Left ventricle myocardium inferior (tissue), 1 donor: ENCODE results near the gene FADD. TPM values are rescaled to one million over a fixed set of nuclear protein-coding genes. Genes with fewer than 3 reads are reported as not detected.

ENCODE experiments used
- DNase-seq: peaks from one replicate; pipeline ENCODE4 v3.0.0-alpha.2; 2020
- H3K27ac ChIP-seq: fragments of 200-600 bp; replicated peaks from 2 replicates; pipeline ENCODE4 v1.8.0; 2021
- H3K27me3 ChIP-seq: fragments of 200-600 bp; 2 replicates; pipeline ENCODE4 v1.8.0; 2021; ENCODE audit warnings: low read depth
- H3K36me3 ChIP-seq: fragments of 200-600 bp; 2 replicates; pipeline ENCODE4 v1.8.0; 2021
- H3K4me1 ChIP-seq: fragments of 200-600 bp; 2 replicates; pipeline ENCODE4 v1.8.0; 2021
- H3K4me3 ChIP-seq: fragments of 200-600 bp; 2 replicates; pipeline ENCODE4 v1.8.0; 2021; ENCODE audit warnings: mild to moderate bottlenecking, moderate library complexity
- H3K9me3 ChIP-seq: fragments of 200-600 bp; replicated peaks from 2 replicates; pipeline ENCODE4 v1.8.0; 2021
- intact Hi-C: fragments of 100-400 bp; cut with micrococcal nuclease; formaldehyde crosslinking; loops from one replicate; pipeline ENCODE4 v1.11.0; 2022
- total RNA-seq: library from RNA; stranded (reverse); fragmentation: NEBNext Ultra II Directional; extraction: Animal tissue kit (Norgen Biotek cat#: 25700); gene quantifications from one replicate; pipeline ENCODE4 v1.2.1, GENCODE V29; 2021
- TF ChIP-seq, protein P1 (sequence below): fragments of 200-600 bp; IDR thresholded peaks from 2 replicates; pipeline ENCODE4 v1.8.0; 2021; ENCODE audit warnings: antibody characterized with exemption, mild to moderate bottlenecking, borderline replicate concordance
- donor health status: DM: no; HTN: yes; CAD: no; lungs with severe emphysema.

FADD gene
- total RNA-seq, 1 donor from 2014 or later = 10.7 TPM

GRCh38 chr11:70167723-70168404, 35.2 kb upstream of the FADD start:
- TF ChIP-seq, protein P1, sequence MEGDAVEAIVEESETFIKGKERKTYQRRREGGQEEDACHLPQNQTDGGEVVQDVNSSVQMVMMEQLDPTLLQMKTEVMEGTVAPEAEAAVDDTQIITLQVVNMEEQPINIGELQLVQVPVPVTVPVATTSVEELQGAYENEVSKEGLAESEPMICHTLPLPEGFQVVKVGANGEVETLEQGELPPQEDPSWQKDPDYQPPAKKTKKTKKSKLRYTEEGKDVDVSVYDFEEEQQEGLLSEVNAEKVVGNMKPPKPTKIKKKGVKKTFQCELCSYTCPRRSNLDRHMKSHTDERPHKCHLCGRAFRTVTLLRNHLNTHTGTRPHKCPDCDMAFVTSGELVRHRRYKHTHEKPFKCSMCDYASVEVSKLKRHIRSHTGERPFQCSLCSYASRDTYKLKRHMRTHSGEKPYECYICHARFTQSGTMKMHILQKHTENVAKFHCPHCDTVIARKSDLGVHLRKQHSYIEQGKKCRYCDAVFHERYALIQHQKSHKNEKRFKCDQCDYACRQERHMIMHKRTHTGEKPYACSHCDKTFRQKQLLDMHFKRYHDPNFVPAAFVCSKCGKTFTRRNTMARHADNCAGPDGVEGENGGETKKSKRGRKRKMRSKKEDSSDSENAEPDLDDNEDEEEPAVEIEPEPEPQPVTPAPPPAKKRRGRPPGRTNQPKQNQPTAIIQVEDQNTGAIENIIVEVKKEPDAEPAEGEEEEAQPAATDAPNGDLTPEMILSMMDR = no peak
- intact Hi-C loops = no loop called here

DNA sequence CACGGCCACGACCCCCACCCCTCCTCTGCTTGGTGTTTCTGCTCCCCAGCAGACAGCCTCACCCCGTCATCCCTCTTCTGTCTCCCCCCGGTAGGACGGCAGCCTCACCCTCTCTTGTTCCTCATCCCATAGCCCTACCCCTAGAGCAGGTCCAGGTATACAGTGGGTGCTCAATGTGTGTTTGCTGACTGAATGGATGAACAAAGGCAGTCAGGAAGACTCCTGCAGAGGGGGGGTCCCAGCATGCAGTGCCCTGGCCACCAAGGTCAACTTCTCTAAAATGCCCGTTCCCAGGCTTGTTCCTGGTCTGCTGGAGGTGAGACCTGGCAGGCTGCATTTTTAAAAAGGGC, 34.7 kb upstream of the FADD start:
- H3K4me1 ChIP-seq = no peaks in the 10 kb centered on the region
- peaks cover 40% of the 10 kb centered on the region for H3K27me3 ChIP-seq
- H3K9me3 ChIP-seq = no peaks in the 10 kb centered on the region
- no peak overlapping the region for H3K27ac ChIP-seq
- no peak overlapping the region for H3K4me3 ChIP-seq
- intact Hi-C loops = no loop called here
- no peaks in the 10 kb centered on the region for H3K36me3 ChIP-seq
- TF ChIP-seq, protein P1 = no peak
- DNase-seq = no peak

More at GRCh38 chr11:70167723-70168404, 35.2 kb upstream of the FADD start:
- H3K27me3 ChIP-seq = peaks cover 40% of the 10 kb centered on the region
- H3K36me3 ChIP-seq = no peaks in the 10 kb centered on the region
- no peak overlapping the region for H3K4me3 ChIP-seq
- no peaks in the 10 kb centered on the region for H3K9me3 ChIP-seq
- no peak overlapping the region for H3K27ac ChIP-seq
- no peak for DNase-seq
- no peaks in the 10 kb centered on the region for H3K4me1 ChIP-seq

DNA sequence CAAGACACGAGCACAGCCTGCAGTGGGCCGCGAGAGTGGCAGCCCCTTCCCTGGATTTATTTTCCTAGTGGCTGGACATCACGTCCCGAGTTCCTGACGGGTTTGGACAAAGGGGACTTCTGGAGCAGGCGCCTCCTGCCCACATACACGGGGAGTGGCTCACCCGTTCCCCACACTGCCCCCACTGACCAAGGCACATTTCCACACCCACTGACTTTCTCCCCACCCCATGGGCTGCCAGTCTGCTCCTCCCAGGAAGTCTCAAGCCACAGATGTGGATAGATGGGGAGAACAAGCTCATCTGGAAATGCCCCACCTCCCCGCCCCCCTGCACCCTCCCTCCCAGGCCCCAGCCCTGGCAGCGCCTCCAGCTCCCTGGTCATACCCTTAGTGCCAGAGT, 34.0 kb upstream of the FADD start:
- Histone ChIP-seq H3K27ac (no peak overlapping the region), H3K4me1 (no peaks in the 10 kb centered on the region), H3K36me3 (no peaks in the 10 kb centered on the region), H3K4me3 (no peak overlapping the region), H3K27me3 (peaks cover 40% of the 10 kb centered on the region), H3K9me3 (no peaks in the 10 kb centered on the region)
- no peak for DNase-seq
- intact Hi-C loops = no loop called here
- TF ChIP-seq, protein P1 = no peak

GRCh38 chr11:70169632-70170031, 33.5 kb upstream of the FADD start:
- Histone ChIP-seq H3K4me3 (no peak overlapping the region), H3K27ac (no peak overlapping the region), H3K9me3 (no peaks in the 10 kb centered on the region), H3K36me3 (no peaks in the 10 kb centered on the region), H3K4me1 (no peaks in the 10 kb centered on the region), H3K27me3 (peaks cover 40% of the 10 kb centered on the region)
- TF ChIP-seq, protein P1 = no peak
- no peak for DNase-seq
- intact Hi-C loops = no loop called here

DNA sequence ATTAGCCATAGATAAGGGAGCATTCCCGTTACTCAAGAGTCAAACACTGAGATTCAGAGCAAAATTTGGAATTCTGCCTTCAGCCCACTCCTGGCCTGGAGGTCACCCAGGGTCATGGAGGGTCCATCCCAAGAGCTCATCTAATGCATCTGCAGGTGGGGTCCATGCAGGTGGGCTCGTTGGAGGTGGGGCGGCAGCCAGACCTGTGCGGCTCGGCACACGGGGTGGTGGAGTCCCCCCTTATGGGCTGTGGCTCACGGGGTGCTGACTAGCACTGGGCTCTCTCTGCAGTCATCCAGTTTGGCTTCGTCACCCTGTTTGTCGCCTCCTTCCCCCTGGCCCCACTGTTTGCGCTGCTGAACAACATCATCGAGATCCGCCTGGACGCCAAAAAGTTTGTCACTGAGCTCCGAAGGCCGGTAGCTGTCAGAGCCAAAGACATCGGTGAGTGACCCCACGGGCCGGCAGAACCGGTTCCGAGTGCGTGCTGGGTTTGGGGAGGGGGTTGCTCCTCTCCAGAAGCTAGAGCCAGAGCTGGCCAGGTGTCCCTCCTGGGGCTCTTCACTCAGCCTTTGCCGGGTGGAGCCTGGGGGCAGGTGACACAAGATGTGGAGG, 32.4 kb upstream of the FADD start:
- H3K9me3 ChIP-seq = no peaks in the 10 kb centered on the region
- H3K27ac ChIP-seq = no peak overlapping the region
- no peaks in the 10 kb centered on the region for H3K4me1 ChIP-seq
- no peak for DNase-seq
- no peaks in the 10 kb centered on the region for H3K36me3 ChIP-seq
- TF ChIP-seq, protein P1 = no peak
- no peak overlapping the region for H3K4me3 ChIP-seq
- intact Hi-C loops = no loop called here
- H3K27me3 ChIP-seq = peaks cover 40% of the 10 kb centered on the region
